Esophagus squamous epithelium (tissue), 4 donors: ENCODE measurements around the gene PITX2.

ENCODE experiments used
- CTCF ChIP-seq, 6 experiments: fragments of 450-650 bp in 4 of 6; fragments of 200-600 bp in 2 of 6; sonication (generic) in 2 of 6; IDR thresholded peaks; one replicate each; pipeline ENCODE4 v1.5.1; 2016 to 2019; ENCODE audit warnings: antibody characterized with exemption in 6 of 6, mild to moderate bottlenecking in 4 of 6, moderate library complexity in 4 of 6
- POLR2A ChIP-seq, 4 donors: fragments of 450-650 bp; IDR thresholded peaks; one replicate each; pipeline ENCODE4 v1.6.1; 2017; ENCODE audit warnings: antibody characterized with exemption in 4 of 4, mild to moderate bottlenecking in 4 of 4, moderate library complexity in 3 of 4

- TF ChIP-seq CTCF (IDR thresholded peaks at IDR 0.05) (no peak), POLR2A (IDR thresholded peaks at IDR 0.05) (no peak)
Observed at GRCh38 chr4:110612631-110613269, 10.1 kb downstream of the PITX2 start.
